Type B pancreatic cell (in vitro differentiated cells): ENCODE results near the gene CLCN1. TPM values are rescaled to one million over a fixed set of nuclear protein-coding genes. Genes with fewer than 3 reads are reported as not detected.

ENCODE experiments used
- DNase-seq: peaks from one replicate; pipeline ENCODE4 v3.0.0; 2021; ENCODE audit warnings: mixed read lengths; ENCODE audit not compliant: unreplicated experiment; ENCODE audit errors: extremely low spot score
- H3K27ac Mint-ChIP-seq: 2 replicates; pipeline ENCODE4 v1.8.0; 2021; ENCODE audit warnings: mild to moderate bottlenecking, mixed read lengths
- H3K27me3 Mint-ChIP-seq: 2 replicates; pipeline ENCODE4 v1.8.0; 2021; ENCODE audit warnings: mixed read lengths
- H3K36me3 Mint-ChIP-seq: 2 replicates; pipeline ENCODE4 v1.8.0; 2021; ENCODE audit warnings: mixed read lengths
- H3K4me1 Mint-ChIP-seq: one replicate; pipeline ENCODE4 v1.8.0; 2021; ENCODE audit warnings: mixed read lengths; ENCODE audit not compliant: unreplicated experiment
- H3K4me3 Mint-ChIP-seq: 2 replicates; pipeline ENCODE4 v1.8.0; 2021; ENCODE audit warnings: mild to moderate bottlenecking, mixed read lengths
- H3K9me3 Mint-ChIP-seq: 2 replicates; pipeline ENCODE4 v1.8.0; 2021; ENCODE audit warnings: mixed read lengths
- total RNA-seq: library from RNA; stranded (reverse); gene quantifications from 2 replicates; pipeline ENCODE4 v1.2.1, GENCODE V29; 2021; ENCODE audit warnings: low replicate concordance
- TF ChIP-seq, protein P1 (sequence below): fragments of 200-600 bp; sonication (generic); conservative IDR thresholded peaks from 2 replicates; pipeline ENCODE4 v1.5.0; 2021; ENCODE audit warnings: antibody characterized with exemption, mild to moderate bottlenecking

CLCN1 gene
- total RNA-seq, 1 donor from 2014 or later = 0.22 TPM

DNA sequence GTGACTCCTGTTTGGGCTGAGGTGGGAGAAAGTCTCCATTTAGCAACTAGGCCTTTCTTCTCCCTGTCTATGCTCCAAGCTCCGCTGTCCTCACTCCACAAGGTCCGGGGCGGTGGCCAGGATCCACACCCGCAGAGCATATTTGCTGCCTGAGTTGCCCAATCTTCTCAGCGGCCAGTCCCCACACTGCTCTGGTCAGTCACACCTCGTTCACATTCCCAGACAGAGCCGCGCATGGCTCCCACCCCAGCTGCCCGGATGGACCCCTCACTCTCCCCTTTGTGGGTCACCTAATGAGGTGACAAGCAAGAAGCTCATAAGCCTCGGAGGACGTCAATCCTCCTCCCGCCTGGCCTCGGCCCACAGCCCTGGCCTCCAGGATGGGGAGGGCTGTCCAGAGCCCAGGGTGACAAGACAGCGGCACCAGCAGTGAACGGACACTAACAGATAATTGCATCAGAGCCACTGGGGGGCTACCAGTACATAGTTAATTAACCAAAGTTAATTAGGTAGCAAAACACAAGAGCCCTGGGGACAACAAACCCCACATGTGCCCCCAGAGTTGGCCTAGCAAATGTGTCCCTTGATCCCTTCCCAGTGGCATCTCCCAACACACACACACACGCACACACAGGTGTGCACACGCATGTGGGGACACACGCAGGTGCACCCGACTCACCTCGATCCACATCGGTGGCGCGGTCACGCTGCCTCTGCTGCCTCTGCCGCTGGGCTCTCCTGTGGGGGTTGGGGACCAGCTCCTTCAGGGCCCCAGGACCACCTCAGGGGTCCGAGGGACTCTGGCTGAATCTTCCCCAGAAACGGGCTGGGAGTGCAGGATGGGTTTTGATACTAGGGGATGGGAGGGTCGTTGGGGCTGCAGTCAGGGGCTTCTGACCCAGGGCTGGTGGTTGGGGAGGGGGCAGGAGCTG, 81.0 kb downstream of the CLCN1 start:
- no peaks in the 10 kb centered on the region for H3K9me3 Mint-ChIP-seq
- H3K36me3 Mint-ChIP-seq = peaks cover 5% of the 10 kb centered on the region
- H3K27me3 Mint-ChIP-seq = no peaks in the 10 kb centered on the region
- DNase-seq = no peak
- H3K4me1 Mint-ChIP-seq = no peaks in the 10 kb centered on the region
- TF ChIP-seq, protein P1, sequence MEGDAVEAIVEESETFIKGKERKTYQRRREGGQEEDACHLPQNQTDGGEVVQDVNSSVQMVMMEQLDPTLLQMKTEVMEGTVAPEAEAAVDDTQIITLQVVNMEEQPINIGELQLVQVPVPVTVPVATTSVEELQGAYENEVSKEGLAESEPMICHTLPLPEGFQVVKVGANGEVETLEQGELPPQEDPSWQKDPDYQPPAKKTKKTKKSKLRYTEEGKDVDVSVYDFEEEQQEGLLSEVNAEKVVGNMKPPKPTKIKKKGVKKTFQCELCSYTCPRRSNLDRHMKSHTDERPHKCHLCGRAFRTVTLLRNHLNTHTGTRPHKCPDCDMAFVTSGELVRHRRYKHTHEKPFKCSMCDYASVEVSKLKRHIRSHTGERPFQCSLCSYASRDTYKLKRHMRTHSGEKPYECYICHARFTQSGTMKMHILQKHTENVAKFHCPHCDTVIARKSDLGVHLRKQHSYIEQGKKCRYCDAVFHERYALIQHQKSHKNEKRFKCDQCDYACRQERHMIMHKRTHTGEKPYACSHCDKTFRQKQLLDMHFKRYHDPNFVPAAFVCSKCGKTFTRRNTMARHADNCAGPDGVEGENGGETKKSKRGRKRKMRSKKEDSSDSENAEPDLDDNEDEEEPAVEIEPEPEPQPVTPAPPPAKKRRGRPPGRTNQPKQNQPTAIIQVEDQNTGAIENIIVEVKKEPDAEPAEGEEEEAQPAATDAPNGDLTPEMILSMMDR = no peak
- H3K4me3 Mint-ChIP-seq = no peak overlapping the region
- no peak overlapping the region for H3K27ac Mint-ChIP-seq

DNA sequence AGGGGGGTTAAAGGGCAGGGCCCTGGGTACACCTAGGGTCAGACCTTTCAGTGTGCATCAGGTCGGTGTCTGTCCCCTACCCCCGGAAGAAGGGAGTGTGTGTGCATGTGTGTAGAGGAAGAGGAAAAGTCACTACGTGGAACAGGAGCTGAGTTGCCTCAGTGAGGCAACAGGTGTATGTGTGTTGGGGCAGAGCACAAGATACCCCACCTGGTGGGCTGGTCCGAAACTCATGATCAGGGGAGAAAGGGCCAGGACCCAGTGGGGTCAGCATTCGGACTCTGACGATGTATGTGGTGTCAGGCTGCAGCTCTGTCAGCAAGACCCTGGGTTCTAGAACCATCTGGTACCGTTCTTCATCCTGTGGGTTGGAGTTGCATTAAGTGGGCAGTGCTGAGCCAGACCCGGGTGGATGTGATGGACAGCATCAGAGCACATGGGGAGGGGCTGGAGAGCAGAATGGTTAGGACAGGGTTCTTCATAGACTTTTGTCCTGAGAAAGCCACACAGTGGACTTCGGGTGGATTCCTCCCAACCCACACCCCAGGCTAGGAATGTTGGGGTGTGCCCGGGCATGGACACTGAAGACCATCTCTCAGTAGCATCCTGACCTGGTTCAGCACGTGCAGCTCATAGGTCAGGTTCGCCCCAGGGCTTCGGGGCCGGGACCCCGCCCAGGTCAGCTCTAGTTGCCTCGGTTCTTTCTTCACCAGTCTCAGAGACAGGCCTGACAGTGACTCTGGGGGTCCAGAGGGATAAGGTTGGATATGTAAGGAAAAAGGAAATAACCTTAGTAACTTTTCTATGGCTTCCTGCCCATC, 82.0 kb downstream of the CLCN1 start:
- H3K4me3 Mint-ChIP-seq = no peak overlapping the region
- H3K9me3 Mint-ChIP-seq = no peaks in the 10 kb centered on the region
- TF ChIP-seq, protein P1 = no peak
- no peak overlapping the region for H3K27ac Mint-ChIP-seq
- H3K4me1 Mint-ChIP-seq = no peaks in the 10 kb centered on the region
- DNase-seq = no peak
- peaks cover 5% of the 10 kb centered on the region for H3K36me3 Mint-ChIP-seq
- H3K27me3 Mint-ChIP-seq = no peaks in the 10 kb centered on the region

DNA sequence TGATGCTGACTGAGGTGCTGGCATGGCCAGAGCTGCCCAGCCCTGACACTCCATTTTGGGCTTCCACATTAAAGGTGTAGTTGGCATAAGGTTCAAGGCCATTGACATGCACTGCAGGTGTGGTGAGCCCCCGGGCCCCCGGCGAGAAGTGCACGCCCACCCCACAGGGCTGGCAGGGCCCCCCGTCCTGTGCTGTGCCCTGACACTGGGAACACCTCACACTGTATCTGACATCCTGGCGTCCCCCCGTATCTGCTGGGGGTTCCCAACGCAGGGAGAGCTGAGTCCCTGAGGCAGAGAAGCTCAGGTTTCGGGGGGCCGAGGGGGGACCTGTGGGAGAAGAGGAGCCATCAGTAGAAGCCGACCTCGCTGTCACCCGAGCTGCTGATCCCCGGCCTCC, 82.7 kb downstream of the CLCN1 start:
- Mint-ChIP-seq H3K27me3 (no peaks in the 10 kb centered on the region), H3K27ac (no peak overlapping the region), H3K4me1 (no peaks in the 10 kb centered on the region), H3K36me3 (peaks cover 5% of the 10 kb centered on the region), H3K9me3 (no peaks in the 10 kb centered on the region), H3K4me3 (no peak overlapping the region)
- TF ChIP-seq, protein P1 = no peak
- DNase-seq = no peak

DNA sequence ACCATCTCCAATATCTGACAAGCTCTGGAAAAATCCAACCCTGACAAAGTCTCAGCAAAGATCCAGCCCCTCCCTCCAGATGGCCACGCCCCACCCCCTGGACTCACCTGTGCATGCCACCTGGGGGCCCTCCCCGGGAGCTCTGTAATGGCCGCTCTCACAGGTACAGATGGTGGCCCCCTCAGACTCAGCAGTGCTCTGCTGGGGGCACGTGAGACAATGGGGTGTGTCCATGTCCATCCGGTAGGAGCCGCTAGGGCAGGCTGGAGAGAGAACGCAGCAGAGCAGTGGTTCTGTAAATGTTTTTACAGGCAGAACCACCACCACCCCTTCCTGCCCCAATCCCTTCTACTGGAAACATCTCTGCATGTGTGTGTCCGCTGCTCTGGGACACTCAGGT, 83.2 kb downstream of the CLCN1 start:
- H3K9me3 Mint-ChIP-seq = no peaks in the 10 kb centered on the region
- H3K36me3 Mint-ChIP-seq = peaks cover 5% of the 10 kb centered on the region
- no peaks in the 10 kb centered on the region for H3K27me3 Mint-ChIP-seq
- no peak overlapping the region for H3K4me3 Mint-ChIP-seq
- DNase-seq = no peak
- TF ChIP-seq, protein P1 = no peak
- no peak overlapping the region for H3K27ac Mint-ChIP-seq
- H3K4me1 Mint-ChIP-seq = no peaks in the 10 kb centered on the region

DNA sequence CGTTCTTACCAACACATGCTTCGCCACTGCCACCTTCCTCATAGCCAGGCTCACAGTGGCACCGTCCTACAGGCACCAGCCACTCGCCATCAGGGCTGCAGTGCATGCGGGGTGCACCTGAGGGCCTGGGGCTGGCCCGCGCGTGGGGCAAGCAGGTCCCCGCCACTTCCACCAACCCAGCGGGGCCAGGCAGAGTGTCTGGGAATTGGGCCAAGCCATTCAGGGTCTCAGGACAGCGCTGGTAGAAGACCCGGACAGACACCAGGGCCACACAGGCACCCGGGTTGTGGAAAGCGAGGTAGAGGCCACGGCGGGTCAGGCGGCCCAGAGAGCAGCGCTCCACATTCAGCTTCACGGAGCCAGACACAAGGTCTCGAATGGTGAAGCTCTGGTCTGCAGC, 83.7 kb downstream of the CLCN1 start:
- DNase-seq = no peak
- H3K27ac Mint-ChIP-seq = no peak overlapping the region
- peaks cover 5% of the 10 kb centered on the region for H3K36me3 Mint-ChIP-seq
- no peaks in the 10 kb centered on the region for H3K9me3 Mint-ChIP-seq
- TF ChIP-seq, protein P1 = no peak
- H3K4me1 Mint-ChIP-seq = no peaks in the 10 kb centered on the region
- H3K27me3 Mint-ChIP-seq = no peaks in the 10 kb centered on the region
- H3K4me3 Mint-ChIP-seq = no peak overlapping the region
